Endothelial cell of umbilical vein (primary cell): ENCODE measurements around the gene FUT3. TPM values are rescaled to one million over a fixed set of nuclear protein-coding genes. Genes with fewer than 3 reads are reported as not detected.

Experiments
- BruUV-seq: library from RNA; stranded (reverse); fragments of 400-500 nt; replicated peaks from 2 replicates; lab custom pipeline; 2021; lab: Mats Ljungman, UMichigan
- CTCF ChIA-PET: fragments of 300-600, 350-600 bp; sonication (Branson Sonifier 250); formaldehyde crosslinking; loops from one replicate; lab custom pipeline; 2021; ENCODE audit warnings: antibody characterized with exemption, inconsistent platforms; lab: Charles Lee
- POLR2A ChIA-PET: fragments of 300-600, 350-600 bp; sonication (Branson Sonifier 250); formaldehyde crosslinking; loops from one replicate; lab custom pipeline; 2021; ENCODE audit warnings: antibody characterized with exemption, inconsistent platforms; lab: Charles Lee
- DNase-seq: peaks from one replicate; pipeline ENCODE4 v3.0.0-alpha.2; 2011; ENCODE audit warnings: low read depth, low spot score
- FAIRE-seq: peaks from 2 replicates; lab custom pipeline; 2011; peaks lifted over from hg19 to GRCh38; lab: Jason Lieb, UNC
- H2AFZ ChIP-seq: 2 replicates; pipeline ENCODE4 v1.6.0; 2012; ENCODE audit warnings: low read depth, low read length, control low read depth, inconsistent platforms
- H3K27ac ChIP-seq: 2 replicates; pipeline ENCODE4 v1.5.1; 2011; ENCODE audit warnings: low read depth, mild to moderate bottlenecking, control low read depth, low read length, moderate library complexity; ENCODE audit not compliant: insufficient read depth
- H3K27me3 ChIP-seq, 2 experiments: 2 replicates each; pipeline versions ENCODE4 v1.6.0 to v1.6.1; 2011; ENCODE audit warnings: low read length in 2 of 2, mixed read lengths in 1 of 2; ENCODE audit not compliant: control insufficient read depth in 2 of 2, insufficient read depth in 2 of 2
- H3K36me3 ChIP-seq, 2 experiments: 2 replicates in 1 of 2; 3 replicates in 1 of 2; pipeline ENCODE4 v1.5.1; 2011; ENCODE audit warnings: low read length in 2 of 2, mild to moderate bottlenecking in 1 of 2, moderate library complexity in 1 of 2; ENCODE audit not compliant: control insufficient read depth in 2 of 2, insufficient read depth in 2 of 2; ENCODE audit errors: extremely low read depth in 1 of 2
- H3K4me1 ChIP-seq: 3 replicates; pipeline ENCODE4 v1.5.1; 2011; ENCODE audit warnings: mild to moderate bottlenecking, low read length; ENCODE audit not compliant: control insufficient read depth, insufficient read depth; ENCODE audit errors: extremely low read depth
- H3K4me2 ChIP-seq: 2 replicates; pipeline ENCODE4 v1.6.1; 2011; ENCODE audit warnings: low read length, control low read depth, mixed read lengths; ENCODE audit not compliant: insufficient read depth
- H3K4me3 ChIP-seq, 3 experiments: fragments of 200-600 bp in 1 of 3; sonication (generic), shearing (Covaris generic) in 1 of 3; replicated peaks in 1 of 3; 2 replicates each; pipeline ENCODE4 v1.5.1; 2011 to 2016; ENCODE audit warnings: control low read depth in 3 of 3, low read length in 3 of 3, mild to moderate bottlenecking in 2 of 3, inconsistent platforms in 1 of 3, low read depth in 1 of 3, moderate library complexity in 1 of 3; ENCODE audit not compliant: insufficient read depth in 1 of 3
- H3K79me2 ChIP-seq: 2 replicates; pipeline ENCODE4 v1.6.0; 2012; ENCODE audit warnings: low read length, inconsistent platforms; ENCODE audit not compliant: control insufficient read depth, insufficient read depth
- H3K9ac ChIP-seq: replicated peaks from 2 replicates; pipeline ENCODE3; 2011; ENCODE audit warnings: low read length, control low read depth; ENCODE audit not compliant: insufficient read depth; ENCODE audit errors: extremely low read depth
- H3K9me1 ChIP-seq: replicated peaks from 3 replicates; pipeline ENCODE4 v1.6.0; 2011; ENCODE audit warnings: mild to moderate bottlenecking, low read length; ENCODE audit not compliant: control insufficient read depth, insufficient read depth; ENCODE audit errors: extremely low read depth
- H3K9me3 ChIP-seq: replicated peaks from 2 replicates; pipeline ENCODE4 v1.5.1; 2012; ENCODE audit warnings: low read length, inconsistent platforms; ENCODE audit not compliant: control insufficient read depth, insufficient read depth
- H4K20me1 ChIP-seq: replicated peaks from 2 replicates; pipeline ENCODE3; 2011; ENCODE audit warnings: mild to moderate bottlenecking, low read length; ENCODE audit not compliant: control insufficient read depth, insufficient read depth; ENCODE audit errors: extremely low read depth
- EZH2 ChIP-seq: IDR thresholded peaks from 2 replicates; pipeline ENCODE4 v1.6.1; 2012; ENCODE audit warnings: borderline replicate concordance, low read depth, mild to moderate bottlenecking, moderate library complexity, low read length, inconsistent platforms; ENCODE audit not compliant: severe bottlenecking
- FOS ChIP-seq: IDR thresholded peaks from 2 replicates; pipeline ENCODE4 v1.6.1; 2011; ENCODE audit warnings: mild to moderate bottlenecking, low read length, moderate library complexity, borderline replicate concordance; ENCODE audit not compliant: insufficient read depth
- GATA2 ChIP-seq: IDR thresholded peaks from 2 replicates; pipeline ENCODE4 v1.7.0; 2011; ENCODE audit warnings: low read depth, mild to moderate bottlenecking, moderate library complexity, mixed read lengths, low read length; ENCODE audit not compliant: insufficient read length, insufficient read depth
- JUN ChIP-seq: IDR thresholded peaks from 2 replicates; pipeline ENCODE4 v1.6.1; 2011; ENCODE audit warnings: borderline replicate concordance, low read depth; ENCODE audit not compliant: insufficient read length, insufficient read depth
- MYC ChIP-seq: IDR thresholded peaks from one replicate; pipeline ENCODE4 v1.6.1; 2011; ENCODE audit warnings: mild to moderate bottlenecking, low read depth, low read length
- POLR2A ChIP-seq: IDR thresholded peaks from 2 replicates; pipeline ENCODE4 v1.6.1; 2012; ENCODE audit warnings: low read depth, mild to moderate bottlenecking, control low read depth, low read length
- POLR2AphosphoS5 ChIP-seq: IDR thresholded peaks from 2 replicates; pipeline ENCODE4 v1.6.1; 2012; ENCODE audit warnings: low read depth, mild to moderate bottlenecking, control low read depth, low read length, moderate library complexity; ENCODE audit not compliant: insufficient read depth
- dilution Hi-C: fragments of 300-500 bp; cut with MboI; formaldehyde crosslinking; loops from one replicate; pipeline ENCODE4 v1.15.0; 2019; ENCODE audit warnings: low sequenced_read_pairs; ENCODE audit not compliant: extremely low pct_ligation_motif_present
- intact Hi-C: fragments of 100-400 bp; cut with micrococcal nuclease; formaldehyde crosslinking; loops from one replicate; pipeline ENCODE4 v1.10.0; 2022
- polyA plus RNA-seq, 4 experiments: library from polyadenylated mRNA; depleted of rRNA in 3 of 4; stranded (reverse) in 3 of 4; unstranded in 1 of 4; fragments of >200 nt; gene quantifications; 2 replicates each; pipeline versions ENCODE4 v1.2.1 to v1.2.3, GENCODE V29; 2011 to 2012; ENCODE audit warnings: missing spikeins in 1 of 4
- total RNA-seq: library from RNA; stranded (reverse); gene quantifications from 2 replicates; pipeline ENCODE4 v1.2.3, GENCODE V29; 2021
- TF ChIP-seq, protein P1 (sequence below), 2 donors: IDR thresholded peaks; 1 replicate in 1 of 2; 2 replicates in 1 of 2; pipeline ENCODE4 v1.5.1; 2011; ENCODE audit warnings: low read length in 2 of 2, mild to moderate bottlenecking in 2 of 2, moderate library complexity in 2 of 2, control low read depth in 1 of 2, inconsistent platforms in 1 of 2, low read depth in 1 of 2; ENCODE audit not compliant: insufficient read depth in 1 of 2; ENCODE audit errors: extremely low read depth in 1 of 2
- TF ChIP-seq, protein P2 (sequence below): IDR thresholded peaks from 2 replicates; pipeline ENCODE4 v1.6.1; 2011; ENCODE audit not compliant: insufficient read depth, insufficient read length

Gene FUT3
- total and polyA plus RNA-seq, 2 donors (not counting 3 experiments of a cell fraction or from before 2014, with no cell fraction given), result not detected

DNA sequence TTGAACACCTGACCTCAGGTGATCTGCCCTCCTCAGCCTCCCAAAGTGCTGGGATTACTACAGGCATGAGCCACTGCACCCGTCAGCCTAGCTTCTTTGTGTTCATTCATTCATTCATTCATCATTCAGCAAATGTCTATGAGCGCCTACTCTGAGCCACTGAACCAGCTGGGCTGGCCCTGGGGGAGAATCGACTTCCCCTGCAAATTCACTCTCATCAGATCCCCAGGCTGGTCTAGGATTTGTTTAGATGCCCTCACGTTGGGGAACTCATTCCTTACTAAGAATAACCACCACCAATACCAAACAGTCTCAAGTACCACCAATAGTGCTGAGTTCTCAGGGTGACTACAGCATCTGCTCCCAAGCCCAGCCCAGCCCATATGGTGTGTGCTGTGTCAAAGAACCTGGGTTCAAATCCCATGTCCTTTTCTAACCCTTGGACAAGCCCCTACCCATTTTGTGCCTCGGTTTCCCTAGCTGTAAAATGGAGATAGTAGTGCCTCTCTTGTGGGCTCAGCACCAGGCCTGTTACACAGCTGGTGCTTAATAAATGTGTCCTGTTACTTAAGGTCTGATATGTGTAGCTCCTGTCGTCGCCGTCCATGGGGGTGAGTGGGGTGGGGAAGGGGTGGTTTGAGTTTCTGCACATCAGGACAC, 29.6 kb downstream of the FUT3 start:
- Histone ChIP-seq H3K9ac (no peak overlapping the region), H3K79me2 (no peaks in the 10 kb centered on the region), H3K4me1 (no peaks in the 10 kb centered on the region), H3K9me1 (no peaks in the 10 kb centered on the region), H3K36me3 (no peaks in the 10 kb centered on the region), H4K20me1 (no peaks in the 10 kb centered on the region), H3K9me3 (no peaks in the 10 kb centered on the region), H3K4me2 (no peak overlapping the region), H2AFZ (no peak overlapping the region), H3K27ac (no peak overlapping the region), H3K4me3 (no peak overlapping the region), H3K27me3 (no peaks in the 10 kb centered on the region)
- ChIA-PET CTCF (interaction anchor here (4.6 kb wide), 1 partner anchor 17 kb away, joined by 24 read pairs; the partner anchor contains the start of gene NRTN), POLR2A (no interaction called here)
- dilution Hi-C loops, result no loop called here
- no peak for DNase-seq
- no peak for TF ChIP-seq JUN
- TF ChIP-seq, protein P1, sequence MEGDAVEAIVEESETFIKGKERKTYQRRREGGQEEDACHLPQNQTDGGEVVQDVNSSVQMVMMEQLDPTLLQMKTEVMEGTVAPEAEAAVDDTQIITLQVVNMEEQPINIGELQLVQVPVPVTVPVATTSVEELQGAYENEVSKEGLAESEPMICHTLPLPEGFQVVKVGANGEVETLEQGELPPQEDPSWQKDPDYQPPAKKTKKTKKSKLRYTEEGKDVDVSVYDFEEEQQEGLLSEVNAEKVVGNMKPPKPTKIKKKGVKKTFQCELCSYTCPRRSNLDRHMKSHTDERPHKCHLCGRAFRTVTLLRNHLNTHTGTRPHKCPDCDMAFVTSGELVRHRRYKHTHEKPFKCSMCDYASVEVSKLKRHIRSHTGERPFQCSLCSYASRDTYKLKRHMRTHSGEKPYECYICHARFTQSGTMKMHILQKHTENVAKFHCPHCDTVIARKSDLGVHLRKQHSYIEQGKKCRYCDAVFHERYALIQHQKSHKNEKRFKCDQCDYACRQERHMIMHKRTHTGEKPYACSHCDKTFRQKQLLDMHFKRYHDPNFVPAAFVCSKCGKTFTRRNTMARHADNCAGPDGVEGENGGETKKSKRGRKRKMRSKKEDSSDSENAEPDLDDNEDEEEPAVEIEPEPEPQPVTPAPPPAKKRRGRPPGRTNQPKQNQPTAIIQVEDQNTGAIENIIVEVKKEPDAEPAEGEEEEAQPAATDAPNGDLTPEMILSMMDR (IDR thresholded peaks at IDR 0.05; ENCODE audit: extremely low read depth in 1 of 2, insufficient read depth in 1 of 2, low read depth in 1 of 2, low read length in 2 of 2), result no peak
- intact Hi-C loops, result loop anchor here (2.0 kb wide), 1 partner anchor 17 kb away; the partner anchor contains the start of gene NRTN
- FAIRE-seq, result no peak
- no TSS peak for BruUV-seq

GRCh38 chr19:5820785-5821184, 30.5 kb downstream of the FUT3 start:
- TF ChIP-seq, protein P2, sequence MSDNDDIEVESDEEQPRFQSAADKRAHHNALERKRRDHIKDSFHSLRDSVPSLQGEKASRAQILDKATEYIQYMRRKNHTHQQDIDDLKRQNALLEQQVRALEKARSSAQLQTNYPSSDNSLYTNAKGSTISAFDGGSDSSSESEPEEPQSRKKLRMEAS, result no peak
- no peak for TF ChIP-seq GATA2
- no peak for TF ChIP-seq JUN
- no peak for TF ChIP-seq EZH2
- no peak for TF ChIP-seq POLR2AphosphoS5
- no peak for TF ChIP-seq MYC
- no peak for TF ChIP-seq FOS
- TF ChIP-seq, protein P1 (IDR thresholded peaks at IDR 0.05; ENCODE audit: extremely low read depth in 1 of 2, insufficient read depth in 1 of 2, low read depth in 1 of 2, low read length in 2 of 2), result no peak
- TF ChIP-seq POLR2A, result no peak
- no peak overlapping the region for H3K4me2 ChIP-seq
- H2AFZ ChIP-seq, result no peak overlapping the region
- H3K9me3 ChIP-seq, result no peaks in the 10 kb centered on the region
- no peak overlapping the region for H3K9ac ChIP-seq
- no peaks in the 10 kb centered on the region for H3K27me3 ChIP-seq
- FAIRE-seq (no peak), DNase-seq (no peak)
- dilution Hi-C loops (no loop called here), intact Hi-C loops (no loop called here)
- CTCF ChIA-PET, result interaction anchor here (4.6 kb wide), 1 partner anchor 17 kb away, joined by 24 read pairs; the partner anchor contains the start of gene NRTN
- no peak overlapping the region for H3K27ac ChIP-seq
- no peaks in the 10 kb centered on the region for H3K36me3 ChIP-seq
- POLR2A ChIA-PET, result no interaction called here
- no peaks in the 10 kb centered on the region for H3K79me2 ChIP-seq
- H3K4me3 ChIP-seq, result no peak overlapping the region
- no peaks in the 10 kb centered on the region for H3K9me1 ChIP-seq
- BruUV-seq, result no TSS peak
- H3K4me1 ChIP-seq, result no peaks in the 10 kb centered on the region
- no peaks in the 10 kb centered on the region for H4K20me1 ChIP-seq
